Adipocyte (in vitro differentiated cells): Measurements from ENCODE around the gene TIAM2.
A peak's percentile ranks its signal among the peaks of the same experiment; 100 is the strongest.

Source experiments
- DNase-seq: peaks from one replicate; pipeline ENCODE4 v3.0.0-alpha.2; 2015; ENCODE audit warnings: low read depth
- H3K27me3 ChIP-seq: replicated peaks from 2 replicates; pipeline ENCODE4 v1.7.0; 2013; ENCODE audit warnings: mild to moderate bottlenecking, low read length, moderate library complexity; ENCODE audit not compliant: control insufficient read depth, insufficient read depth
- H3K36me3 ChIP-seq: 2 replicates; pipeline ENCODE4 v1.7.0; 2013; ENCODE audit warnings: low read length, mild to moderate bottlenecking, moderate library complexity; ENCODE audit not compliant: control insufficient read depth, insufficient read depth, severe bottlenecking
- H3K4me1 ChIP-seq: 2 replicates; pipeline ENCODE4 v1.7.0; 2013; ENCODE audit warnings: mild to moderate bottlenecking, low read length, moderate library complexity; ENCODE audit not compliant: control insufficient read depth, insufficient read depth
- H3K4me3 ChIP-seq: 2 replicates; pipeline ENCODE4 v1.7.0; 2013; ENCODE audit warnings: mild to moderate bottlenecking, low read length, moderate library complexity
- H3K9ac ChIP-seq: 2 replicates; pipeline ENCODE4 v1.7.0; 2013; ENCODE audit warnings: mild to moderate bottlenecking, low read length, moderate library complexity
- H3K9me3 ChIP-seq: 2 replicates; pipeline ENCODE4 v1.7.0; 2013; ENCODE audit warnings: mild to moderate bottlenecking, low read length, moderate library complexity; ENCODE audit not compliant: control insufficient read depth

Gene TIAM2

GRCh38 chr6:155193526-155193925 is 198.4 kb downstream of the TIAM2 start:
- H3K36me3 ChIP-seq: no peaks in the 10 kb centered on the region
- H3K27me3 ChIP-seq: no peaks in the 10 kb centered on the region
- no peak overlapping the region for H3K4me3 ChIP-seq
- peaks cover 15% of the 10 kb centered on the region for H3K4me1 ChIP-seq
- no peak overlapping the region for H3K9ac ChIP-seq
- H3K9me3 ChIP-seq: no peaks in the 10 kb centered on the region
- no peak for DNase-seq

DNA sequence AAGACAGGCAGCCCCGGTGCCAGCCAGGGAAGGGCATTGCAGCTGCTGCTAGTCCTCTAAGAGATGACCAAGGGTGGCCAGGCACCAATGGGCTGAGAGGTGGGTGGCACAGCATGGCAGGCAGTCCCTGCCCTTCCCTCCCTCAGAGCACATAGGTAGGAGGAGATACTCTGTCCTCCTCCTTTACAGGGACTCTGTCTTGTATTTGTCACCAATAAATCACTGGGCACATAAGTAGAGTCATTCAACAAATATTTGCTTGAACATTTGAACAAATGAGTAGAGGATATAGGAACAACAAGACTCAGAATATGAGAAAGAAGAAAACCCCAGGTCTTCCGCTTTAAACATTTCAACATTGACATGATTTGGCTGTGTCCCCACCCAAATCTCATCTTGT is 199.3 kb downstream of the TIAM2 start:
- Histone ChIP-seq H3K27me3 (no peaks in the 10 kb centered on the region), H3K4me1 (peaks cover 7% of the 10 kb centered on the region), H3K4me3 (no peak overlapping the region), H3K36me3 (no peaks in the 10 kb centered on the region), H3K9ac (no peak overlapping the region), H3K9me3 (no peaks in the 10 kb centered on the region)
- DNase-seq: no peak

DNA sequence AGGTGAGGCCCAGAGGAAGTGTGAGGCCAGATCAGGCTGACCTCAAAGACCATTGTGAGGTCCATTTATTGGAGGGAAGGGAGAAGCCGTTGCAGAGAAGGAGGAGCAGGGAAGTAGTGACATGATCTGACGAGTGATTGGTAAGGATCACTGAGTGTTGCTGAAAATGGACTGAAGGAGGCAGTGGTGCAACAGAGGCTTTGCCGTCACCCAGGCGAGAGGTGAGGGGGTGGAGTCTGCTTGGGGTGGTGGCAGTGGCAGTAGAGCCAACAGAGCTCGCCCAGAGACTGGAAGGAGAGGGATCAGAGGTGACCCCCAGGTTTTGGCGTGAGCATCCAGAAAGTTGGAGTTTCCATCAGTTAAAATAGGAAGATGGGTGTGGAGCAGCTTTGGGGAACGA is 200.8 kb downstream of the TIAM2 start:
- Histone ChIP-seq H3K4me3 (no peak overlapping the region), H3K27me3 (no peaks in the 10 kb centered on the region)
- no peak for DNase-seq

DNA sequence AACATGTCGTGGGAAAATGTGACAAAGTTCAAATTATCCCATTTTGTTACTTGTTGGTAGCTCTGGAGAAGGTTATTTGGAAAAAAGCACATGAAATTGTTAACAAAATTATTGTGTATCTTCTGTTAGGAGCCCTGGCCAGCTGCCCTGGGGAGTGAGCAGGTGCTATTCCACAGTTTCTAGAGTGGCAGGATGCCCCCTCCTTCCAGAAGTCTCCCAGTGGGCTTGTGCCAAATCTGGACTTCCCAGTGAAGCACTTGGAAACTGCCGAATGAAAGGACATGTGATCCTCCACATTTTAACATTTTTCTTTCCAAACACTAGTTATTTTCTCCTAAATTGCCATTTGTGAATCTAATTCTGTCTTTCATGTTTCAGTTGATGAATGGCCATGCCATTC is 201.8 kb downstream of the TIAM2 start:
- no peak for DNase-seq
- H3K36me3 ChIP-seq: no peaks in the 10 kb centered on the region
- H3K4me1 ChIP-seq: peaks cover 6% of the 10 kb centered on the region
- no peaks in the 10 kb centered on the region for H3K9me3 ChIP-seq
- H3K9ac ChIP-seq: no peak overlapping the region
- no peaks in the 10 kb centered on the region for H3K27me3 ChIP-seq
- no peak overlapping the region for H3K4me3 ChIP-seq

More for the DNA sequence above, 200.8 kb downstream of the TIAM2 start:
- Histone ChIP-seq H3K4me1 (no peaks in the 10 kb centered on the region), H3K9ac (no peak overlapping the region), H3K9me3 (no peaks in the 10 kb centered on the region), H3K36me3 (no peaks in the 10 kb centered on the region)

- H3K9me3 ChIP-seq: no peaks in the 10 kb centered on the region
- H3K4me3 ChIP-seq: no peak overlapping the region
- DNase-seq: no peak
- no peak overlapping the region for H3K9ac ChIP-seq
- no peaks in the 10 kb centered on the region for H3K36me3 ChIP-seq
- peaks cover 9% of the 10 kb centered on the region for H3K4me1 ChIP-seq
- no peaks in the 10 kb centered on the region for H3K27me3 ChIP-seq
Measured at GRCh38 chr6:155197932-155198331, 202.8 kb downstream of the TIAM2 start.

- Histone ChIP-seq H3K4me1 (peaks cover 9% of the 10 kb centered on the region), H3K9me3 (no peaks in the 10 kb centered on the region), H3K4me3 (no peak overlapping the region), H3K27me3 (no peaks in the 10 kb centered on the region), H3K36me3 (no peaks in the 10 kb centered on the region), H3K9ac (no peak overlapping the region)
- DNase-seq: no peak
Measured at GRCh38 chr6:155200012-155200411, 204.9 kb downstream of the TIAM2 start.

DNA sequence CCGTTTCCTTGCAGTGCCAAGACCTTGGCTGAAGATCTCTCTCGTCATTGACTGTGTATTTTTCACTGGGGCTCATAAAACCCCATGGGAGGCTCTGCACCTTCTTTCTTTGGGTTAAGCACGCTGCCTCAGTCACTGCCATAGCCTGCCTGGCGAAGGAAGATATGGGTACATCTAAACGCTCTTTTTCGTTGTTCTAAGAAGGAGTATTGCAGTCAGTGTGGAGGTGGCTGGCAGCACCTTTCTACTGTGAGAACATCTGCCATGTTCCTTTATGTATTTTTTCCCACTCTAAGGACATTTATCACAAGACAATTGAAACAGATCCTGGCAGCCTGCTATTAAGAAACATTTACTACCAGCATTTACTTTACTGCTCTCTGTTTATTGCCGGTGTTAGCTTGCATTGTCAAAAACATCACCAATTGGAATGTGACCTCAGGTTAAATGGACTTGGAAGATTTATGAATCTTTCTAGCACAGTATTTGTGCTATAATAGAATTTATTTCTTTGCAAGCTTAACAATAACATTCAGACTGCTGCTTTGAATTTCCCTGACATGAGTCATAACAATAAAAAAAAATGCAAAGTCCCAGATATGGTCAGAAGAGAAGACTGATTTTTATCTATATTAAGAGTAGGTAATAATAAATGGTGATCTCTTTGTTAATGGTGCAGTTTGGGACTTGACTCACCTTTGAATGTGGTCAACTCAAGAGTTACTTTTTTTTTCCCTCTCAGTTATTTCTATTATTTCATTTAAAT is 206.5 kb downstream of the TIAM2 start:
- H3K9ac ChIP-seq: no peak overlapping the region
- peak; percentile 73 for DNase-seq
- no peaks in the 10 kb centered on the region for H3K27me3 ChIP-seq
- peaks cover 9% of the 10 kb centered on the region for H3K4me1 ChIP-seq
- H3K36me3 ChIP-seq: no peaks in the 10 kb centered on the region
- no peaks in the 10 kb centered on the region for H3K9me3 ChIP-seq
- H3K4me3 ChIP-seq: no peak overlapping the region

- DNase-seq: no peak
- Histone ChIP-seq H3K9me3 (no peaks in the 10 kb centered on the region), H3K36me3 (no peaks in the 10 kb centered on the region)
Measured at GRCh38 chr6:155207223-155207622, 212.1 kb downstream of the TIAM2 start.

DNA sequence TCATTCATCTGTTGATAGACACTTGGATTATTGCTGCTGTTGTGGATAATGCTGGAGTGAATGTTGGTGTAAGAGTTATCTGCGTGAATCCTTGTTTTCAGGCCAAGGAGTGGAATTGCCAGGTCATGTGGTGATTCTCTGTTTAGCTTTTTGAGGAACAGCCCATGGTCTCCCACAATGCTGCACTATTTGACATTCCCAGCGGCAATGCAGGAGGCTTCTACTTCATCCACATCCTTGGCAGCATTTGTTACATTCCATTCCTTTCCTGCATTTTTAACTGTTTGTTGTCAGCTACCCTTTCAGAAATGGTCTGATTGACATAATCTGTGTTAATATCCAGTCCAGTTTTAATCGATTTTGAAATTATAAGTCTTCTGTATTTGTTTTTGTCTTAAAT is 217.0 kb downstream of the TIAM2 start:
- H3K36me3 ChIP-seq: no peaks in the 10 kb centered on the region
- no peaks in the 10 kb centered on the region for H3K4me1 ChIP-seq
- H3K9me3 ChIP-seq: no peaks in the 10 kb centered on the region
- no peaks in the 10 kb centered on the region for H3K27me3 ChIP-seq
- no peak overlapping the region for H3K4me3 ChIP-seq
- no peak overlapping the region for H3K9ac ChIP-seq
- DNase-seq: no peak

More at GRCh38 chr6:155207223-155207622, 212.1 kb downstream of the TIAM2 start:
- H3K9ac ChIP-seq: no peak overlapping the region
- H3K27me3 ChIP-seq: no peaks in the 10 kb centered on the region
- H3K4me1 ChIP-seq: peaks cover under 1% of the 10 kb centered on the region
- no peak overlapping the region for H3K4me3 ChIP-seq

GRCh38 chr6:155212616-155213380 is 217.7 kb downstream of the TIAM2 start:
- H3K4me3 ChIP-seq: no peak overlapping the region
- no peak overlapping the region for H3K9ac ChIP-seq
- H3K27me3 ChIP-seq: no peaks in the 10 kb centered on the region
- H3K9me3 ChIP-seq: no peaks in the 10 kb centered on the region
- H3K36me3 ChIP-seq: no peaks in the 10 kb centered on the region
- no peak for DNase-seq
- H3K4me1 ChIP-seq: no peaks in the 10 kb centered on the region

DNA sequence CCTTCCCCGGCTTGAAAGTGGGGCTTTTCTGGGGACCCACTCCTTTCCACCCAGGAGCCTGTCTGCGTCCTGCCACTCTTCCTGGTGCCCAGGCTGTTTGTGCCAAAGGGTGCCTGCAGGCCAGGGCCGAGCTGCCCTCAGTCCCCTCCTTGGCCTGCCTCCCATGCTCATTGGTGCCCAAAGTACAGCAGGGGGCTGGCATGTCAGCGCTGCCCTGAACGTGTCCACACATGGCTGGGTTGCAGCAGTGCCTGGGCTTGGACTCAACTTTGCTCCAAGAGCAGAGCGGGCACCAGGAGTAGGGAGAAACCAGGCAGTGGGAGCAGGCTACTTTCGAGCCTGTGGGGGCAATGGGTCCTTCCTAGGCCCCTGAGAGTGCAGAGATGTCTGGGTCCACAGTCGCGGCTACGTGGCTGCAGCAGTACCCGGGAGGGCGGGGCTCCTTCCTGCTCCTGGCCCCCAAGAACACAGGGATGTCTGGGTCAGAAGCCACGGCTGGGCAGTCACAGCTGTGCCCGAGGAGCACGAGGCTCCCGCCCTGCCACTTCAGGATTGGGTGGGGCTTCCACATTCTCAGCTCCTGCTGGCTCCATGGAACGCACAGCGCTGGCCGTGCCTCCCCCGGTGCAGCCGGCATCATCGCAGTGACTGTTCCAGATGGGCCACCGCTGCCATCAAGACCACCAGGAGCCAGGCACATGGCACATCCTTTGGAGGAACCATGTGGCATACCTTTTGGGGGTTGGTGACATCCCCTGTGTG is 218.7 kb downstream of the TIAM2 start:
- H3K27me3 ChIP-seq: no peaks in the 10 kb centered on the region
- DNase-seq: no peak
- no peak overlapping the region for H3K4me3 ChIP-seq
- no peaks in the 10 kb centered on the region for H3K9me3 ChIP-seq
- no peaks in the 10 kb centered on the region for H3K36me3 ChIP-seq
- no peak overlapping the region for H3K9ac ChIP-seq
- H3K4me1 ChIP-seq: no peaks in the 10 kb centered on the region
